WERI-Rb-1 (cell line): Measurements from ENCODE around the gene KCNN3.

Experiments
- DNase-seq: peaks from one replicate; pipeline ENCODE4 v3.0.0-alpha.2; 2020
- H3K27ac ChIP-seq: fragments of 250-450 bp; sonication (Bioruptor Pico); 2 replicates; pipeline ENCODE4 v1.5.1; 2020; ENCODE audit warnings: mild to moderate bottlenecking, moderate library complexity
- H3K27me3 ChIP-seq: fragments of 250-450 bp; sonication (Bioruptor Pico); 2 replicates; pipeline ENCODE4 v1.5.1; 2021; ENCODE audit warnings: mild to moderate bottlenecking, low read depth, moderate library complexity; ENCODE audit not compliant: insufficient read depth, severe bottlenecking
- H3K36me3 ChIP-seq: fragments of 250-450 bp; sonication (Bioruptor Pico); 2 replicates; pipeline ENCODE4 v1.5.1; 2020; ENCODE audit warnings: mild to moderate bottlenecking, moderate library complexity
- H3K4me3 ChIP-seq: 2 replicates; pipeline ENCODE4 v1.5.1; 2011; ENCODE audit warnings: low read depth, mild to moderate bottlenecking, control low read depth, low read length
- H3K9me3 ChIP-seq: fragments of 250-450 bp; sonication (Bioruptor Pico); 2 replicates; pipeline ENCODE4 v1.5.1; 2021; ENCODE audit warnings: mild to moderate bottlenecking, moderate library complexity; ENCODE audit not compliant: severe bottlenecking
- CTCF ChIP-seq: IDR thresholded peaks from 2 replicates; pipeline ENCODE4 v1.5.1; 2011; ENCODE audit warnings: low read depth, mild to moderate bottlenecking, control low read depth, inconsistent platforms, low read length

The KCNN3 gene

GRCh38 chr1:154842635-154843034 is 27.4 kb downstream of the KCNN3 start:
- no peaks in the 10 kb centered on the region for H3K9me3 ChIP-seq
- no peak for DNase-seq
- no peak overlapping the region for H3K27ac ChIP-seq
- TF ChIP-seq CTCF, result no peak
- no peak overlapping the region for H3K4me3 ChIP-seq
- no peaks in the 10 kb centered on the region for H3K27me3 ChIP-seq
- no peaks in the 10 kb centered on the region for H3K36me3 ChIP-seq

GRCh38 chr1:154841384-154841783 is 28.7 kb downstream of the KCNN3 start:
- DNase-seq, result no peak
- no peaks in the 10 kb centered on the region for H3K9me3 ChIP-seq
- no peak for TF ChIP-seq CTCF
- H3K27ac ChIP-seq, result no peak overlapping the region
- H3K4me3 ChIP-seq, result no peak overlapping the region
- no peaks in the 10 kb centered on the region for H3K36me3 ChIP-seq
- H3K27me3 ChIP-seq, result no peaks in the 10 kb centered on the region

- no peak for DNase-seq
- H3K36me3 ChIP-seq, result no peaks in the 10 kb centered on the region
- peak overlapping the region; percentile 3; the same call in 1 of the 2 replicates for H3K27ac ChIP-seq
- no peak for TF ChIP-seq CTCF
- no peaks in the 10 kb centered on the region for H3K27me3 ChIP-seq
- no peak overlapping the region for H3K4me3 ChIP-seq
- H3K9me3 ChIP-seq, result no peaks in the 10 kb centered on the region
Observed at GRCh38 chr1:154840269-154841176, 29.6 kb downstream of the KCNN3 start.

- no peaks in the 10 kb centered on the region for H3K27me3 ChIP-seq
- H3K4me3 ChIP-seq, result no peak overlapping the region
- DNase-seq, result peak; percentile 77
- H3K36me3 ChIP-seq, result no peaks in the 10 kb centered on the region
- TF ChIP-seq CTCF, result no peak
- no peaks in the 10 kb centered on the region for H3K9me3 ChIP-seq
- H3K27ac ChIP-seq, result no peak overlapping the region
Observed at GRCh38 chr1:154839691-154840090, 30.4 kb downstream of the KCNN3 start.

GRCh38 chr1:154838988-154839387 is 31.1 kb downstream of the KCNN3 start:
- no peak for TF ChIP-seq CTCF
- Histone ChIP-seq H3K27ac (no peak overlapping the region), H3K27me3 (no peaks in the 10 kb centered on the region), H3K4me3 (no peak overlapping the region), H3K9me3 (no peaks in the 10 kb centered on the region), H3K36me3 (no peaks in the 10 kb centered on the region)
- DNase-seq, result no peak

- DNase-seq, result no peak
- Histone ChIP-seq H3K27me3 (no peaks in the 10 kb centered on the region), H3K36me3 (no peaks in the 10 kb centered on the region), H3K4me3 (no peak overlapping the region), H3K9me3 (no peaks in the 10 kb centered on the region), H3K27ac (no peak overlapping the region)
- TF ChIP-seq CTCF, result no peak
Observed at GRCh38 chr1:154838461-154838860, 31.6 kb downstream of the KCNN3 start.
